ENCODE data around the gene B3GNT7. TPM values are rescaled to one million over a fixed set of nuclear protein-coding genes. Genes with fewer than 3 reads are reported as not detected.

The B3GNT7 gene
- total and polyA plus RNA-seq, 2 of the 8 experiments (the other 6 are each of a cell fraction or from before 2014, with no cell fraction given) = 26.4 to 73.1 TPM

DNA sequence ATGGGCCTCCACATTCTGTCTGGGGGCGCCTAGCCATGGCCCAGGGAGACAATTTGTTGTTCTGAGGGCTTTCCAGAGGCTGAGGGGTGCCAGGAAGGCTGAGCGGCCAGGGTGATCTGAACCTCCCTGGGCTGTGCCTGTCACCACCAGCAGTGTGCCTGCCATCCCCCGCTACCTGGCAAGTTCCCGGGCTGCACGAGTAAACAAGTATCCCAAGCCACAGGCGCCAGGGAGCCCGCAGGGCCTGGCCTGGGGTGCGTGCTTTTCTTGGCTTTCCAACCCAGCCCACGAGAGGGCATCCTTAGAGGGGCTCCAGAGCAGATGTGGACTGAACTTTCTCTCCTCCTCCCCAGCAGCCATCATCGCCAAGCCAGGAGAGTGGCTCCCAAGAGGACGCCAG lies 35.1 kb upstream of the B3GNT7 start:
- H2BK5ac ChIP-seq (ENCODE audit: low read depth, low read length) = peak overlapping the region; percentile 71
- no peak overlapping the region for H2AK5ac ChIP-seq (ENCODE audit: low read depth, low read length)
- H4K20me1 ChIP-seq (replicated peaks in 1 of 2; ENCODE audit: control insufficient read depth in 1 of 2, insufficient read depth in 2 of 2, low read length in 2 of 2) = no peaks in the 10 kb centered on the region
- H2BK15ac ChIP-seq (ENCODE audit: low read length) = no peak overlapping the region
- POLR2A ChIA-PET (ENCODE audit: partially characterized antibody) = interaction anchor here (0.9 to 2.0 kb wide), 3 partner anchors 11 to 51 kb away, joined by 3 to 13 read pairs (median 4); no protein-coding TSS in a partner anchor
- no peak overlapping the region for H3K4me3 ChIP-seq (ENCODE audit: extremely low read depth in 1 of 4, insufficient read depth in 2 of 4, low read depth in 3 of 4, low read length in 4 of 4)
- H3K9me3 ChIP-seq (ENCODE audit: insufficient read depth in 2 of 2, low read depth in 1 of 2, low read length in 1 of 2) = no peaks in the 10 kb centered on the region
- 78% methylated on average over 9 of the region's 11 CpGs; no CpG with 5 or more reads in 1 of the 2 experiments for WGBS, 2 experiments (ENCODE audit: extremely low coverage in 1 of 2, insufficient coverage in 1 of 2, insufficient read length in 1 of 2, insufficient replicate concordance in 2 of 2, low coverage in 1 of 2, low lambda C conversion rate in 2 of 2, missing lambda C conversion rate in 1 of 2)
- H3K36me3 ChIP-seq (ENCODE audit: control insufficient read depth in 2 of 4, insufficient read depth in 4 of 4, low read length in 3 of 4) = no peaks in the 10 kb centered on the region
- H4K8ac ChIP-seq (ENCODE audit: extremely low read depth, insufficient read depth, low read length) = peak overlapping the region; percentile 7; the same call in 1 of the 2 replicates
- no peak overlapping the region for H3K56ac ChIP-seq (replicated peaks; ENCODE audit: insufficient read length, low read depth, low read length)
- H4K5ac ChIP-seq (ENCODE audit: insufficient read length, low read depth, low read length) = peak overlapping the region; percentile 32
- H2BK12ac ChIP-seq (ENCODE audit: low read depth, low read length) = peak overlapping the region; percentile 82; the same call in 1 of the 2 replicates
- DNase-seq (ENCODE audit: low read depth in 1 of 2, low spot score in 2 of 2) (no peak), FAIRE-seq (no peak)
- H3K79me1 ChIP-seq (ENCODE audit: low read depth, low read length) = no peaks in the 10 kb centered on the region
- no peak overlapping the region for H3K14ac ChIP-seq (ENCODE audit: insufficient read length)
- H2AFZ ChIP-seq (ENCODE audit: low read length) = no peak overlapping the region
- H3K27ac ChIP-seq (ENCODE audit: low read depth, low read length) = no peak overlapping the region; the same call in 1 of the 2 replicates
- no peak overlapping the region for H3K4me2 ChIP-seq (ENCODE audit: insufficient read depth in 1 of 2, low read depth in 2 of 2, low read length in 2 of 2)
- no peak overlapping the region for H3K23ac ChIP-seq (ENCODE audit: insufficient read length)
- no peak overlapping the region for H2BK120ac ChIP-seq (replicated peaks; ENCODE audit: low read depth, low read length)
- H4K91ac ChIP-seq (replicated peaks; ENCODE audit: insufficient read length, low read length) = peak overlapping the region; percentile 68
- no peaks in the 10 kb centered on the region for H3K27me3 ChIP-seq (replicated peaks in 1 of 4; ENCODE audit: control insufficient read depth in 3 of 4, extremely low read depth in 1 of 4, insufficient read depth in 3 of 4, low read length in 3 of 4)
- H3K4ac ChIP-seq (replicated peaks; ENCODE audit: insufficient read length, low read depth, low read length) = no peak overlapping the region
- no peak overlapping the region; a peak in 1 of 7 replicates for H3K9ac ChIP-seq (replicated peaks in 1 of 4; ENCODE audit: extremely low read depth in 1 of 4, low read depth in 3 of 4, low read length in 3 of 4)
- CTCF ChIA-PET (ENCODE audit: partially characterized antibody) = interaction anchor here (1.4 to 26.8 kb wide), 5 partner anchors 10 to 178 kb away, joined by 3 to 617 read pairs (median 9); partner anchors contain the start of gene B3GNT7
- H3K79me2 ChIP-seq (ENCODE audit: control insufficient read depth in 1 of 2, insufficient read depth in 2 of 2, low read length in 2 of 2) = no peaks in the 10 kb centered on the region
- peak overlapping the region; percentile 27; the same call in 1 of the 2 replicates for H2BK20ac ChIP-seq (ENCODE audit: low read length)
- H3K23me2 ChIP-seq (ENCODE audit: low read depth, low read length) = no peaks in the 10 kb centered on the region
- H3K4me1 ChIP-seq (replicated peaks in 1 of 4; ENCODE audit: control insufficient read depth in 3 of 4, insufficient read depth in 4 of 4, low read length in 3 of 4) = peaks cover 4 to 22% (median 6%) of the 10 kb centered on the region in 4 experiments
- H3K18ac ChIP-seq (ENCODE audit: extremely low read depth, low read length) = no peak overlapping the region
- no peak for TF ChIP-seq CBX8 (IDR thresholded peaks at IDR 0.05; ENCODE audit: borderline replicate concordance, low read depth, low read length)
- TF ChIP-seq POLR2AphosphoS5 (IDR thresholded peaks at IDR 0.05; ENCODE audit: low read depth, low read length) = no peak
- no peak for TF ChIP-seq RNF2 (IDR thresholded peaks at IDR 0.05; ENCODE audit: borderline replicate concordance, low read depth, low read length, missing control alignments, poor library complexity, severe bottlenecking)
- peak; percentile 48 to 61 for TF ChIP-seq RAD21 (IDR thresholded peaks at IDR 0.05 in 1 of 2, conservative IDR thresholded peaks at IDR 0.05 in 1 of 2; ENCODE audit: low read depth in 2 of 2, low read length in 2 of 2)
- TF ChIP-seq BCL11A (IDR thresholded peaks at IDR 0.05; ENCODE audit: low read depth in 2 of 2, low read length in 2 of 2) = no peak
- TF ChIP-seq RFX5 (IDR thresholded peaks at IDR 0.05; ENCODE audit: borderline replicate concordance, low read depth, low read length) = no peak
- TF ChIP-seq TEAD4 (IDR thresholded peaks at IDR 0.05; ENCODE audit: low read depth, low read length) = no peak
- TF ChIP-seq E2F6 (IDR thresholded peaks at IDR 0.05) = no peak
- TF ChIP-seq SIRT6 (IDR thresholded peaks at IDR 0.05; ENCODE audit: low read length) = no peak
- TF ChIP-seq RBBP5 (IDR thresholded peaks at IDR 0.05; ENCODE audit: borderline replicate concordance, low read depth, low read length) = no peak
- TF ChIP-seq RXRA (IDR thresholded peaks at IDR 0.05; ENCODE audit: insufficient read depth, low read depth, low read length) = no peak
- TF ChIP-seq CBX5 (IDR thresholded peaks at IDR 0.05; ENCODE audit: low read depth, low read length) = no peak
